ENCODE data around the gene DIPK1C. TPM values are rescaled to one million over a fixed set of nuclear protein-coding genes. Genes with fewer than 3 reads are reported as not detected.

Gene DIPK1C
- total and polyA plus RNA-seq, 2 of the 4 experiments (the other 2 are of a cell fraction) = not detected

DNA sequence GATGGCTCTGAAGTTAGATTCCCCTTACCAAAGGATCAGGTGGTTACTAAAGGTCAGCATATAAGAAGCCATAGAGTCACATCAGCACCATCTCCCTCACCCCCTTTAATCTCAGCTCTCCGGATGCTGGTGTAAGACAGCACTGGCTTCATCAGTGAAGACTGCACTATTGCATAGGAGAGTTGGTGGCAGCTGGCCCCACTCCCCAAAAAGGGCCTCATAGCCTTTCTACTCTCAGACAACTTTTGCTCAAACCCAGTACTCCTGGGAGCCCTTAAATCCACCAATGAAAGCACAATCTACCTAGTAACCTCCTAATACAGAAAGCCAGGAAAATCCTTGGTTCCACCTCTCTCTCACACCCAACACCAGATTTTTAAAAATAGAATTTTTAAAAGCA, 6.9 kb upstream of the DIPK1C start:
- H3K27me3 ChIP-seq (ENCODE audit: control insufficient read depth, insufficient read depth, low read length) = peaks cover 22% of the 10 kb centered on the region
- H3K4ac ChIP-seq (ENCODE audit: low read depth, low read length) = no peak overlapping the region
- CTCF ChIA-PET = no interaction called here

More for the DNA sequence above, 6.9 kb upstream of the DIPK1C start:
- Histone ChIP-seq H4K5ac (ENCODE audit: low read depth, low read length) (no peak overlapping the region), H3K4me2 (ENCODE audit: low read depth, low read length) (no peak overlapping the region), H3K4me1 (ENCODE audit: control insufficient read depth, insufficient read depth, low read length) (no peaks in the 10 kb centered on the region), H2AK5ac (ENCODE audit: low read depth, low read length) (no peak overlapping the region), H3K9ac (ENCODE audit: low read depth, low read length) (no peak overlapping the region), H2AK9ac (replicated peaks; ENCODE audit: low read depth, low read length, poor library complexity) (no peak overlapping the region), H4K91ac (ENCODE audit: insufficient read depth, low read depth, low read length) (no peak overlapping the region), H3K14ac (replicated peaks; ENCODE audit: low read depth, low read length) (no peak overlapping the region), H3K18ac (ENCODE audit: low read depth, low read length) (no peak overlapping the region), H3K27ac (ENCODE audit: insufficient read depth, low read length) (no peak overlapping the region), H2BK5ac (ENCODE audit: low read depth, low read length, poor library complexity, severe bottlenecking) (no peak overlapping the region), H3K9me1 (ENCODE audit: insufficient read depth, low read length) (no peaks in the 10 kb centered on the region), H2BK15ac (ENCODE audit: low read depth, low read length) (no peak overlapping the region), H4K8ac (ENCODE audit: low read depth in 2 of 2, low read length in 2 of 2) (no peak overlapping the region), H2AFZ (replicated peaks; ENCODE audit: low read length, poor library complexity) (no peak overlapping the region), H3K79me1 (ENCODE audit: low read depth in 1 of 2, low read length in 2 of 2) (no peaks in the 10 kb centered on the region), H3K36me3 (ENCODE audit: control insufficient read depth, insufficient read depth, low read length) (no peaks in the 10 kb centered on the region), H4K20me1 (ENCODE audit: insufficient read depth, low read length) (no peaks in the 10 kb centered on the region), H3K4me3 (ENCODE audit: insufficient read depth, low read depth, low read length) (no peak overlapping the region), H2BK20ac (ENCODE audit: low read depth, low read length) (no peak overlapping the region), H2BK120ac (ENCODE audit: low read depth, low read length) (no peak overlapping the region), H3K9me3 (ENCODE audit: control insufficient read depth, insufficient read depth, low read length) (no peaks in the 10 kb centered on the region), H3K23ac (ENCODE audit: low read depth, low read length) (no peak overlapping the region), H3K56ac (ENCODE audit: extremely low read depth, insufficient read depth, low read length) (no peak overlapping the region)
- ATAC-seq (ENCODE audit: low read depth) (no peak), DNase-seq (no peak)
- intact Hi-C loops (cut with micrococcal nuclease) (no loop called here), in situ Hi-C loops (cut with MboI; ENCODE audit: low sequenced_read_pairs) (no loop called here), dilution Hi-C loops (cut with HindIII; ENCODE audit: low sequenced_read_pairs, unreplicated experiment) (no loop called here)
- POLR2A ChIA-PET (ENCODE audit: unreplicated experiment) = no interaction called here
- no CpG with 5 or more reads among the region's 1 CpG for WGBS, 2 experiments (ENCODE audit: extremely low coverage in 2 of 2, insufficient read length in 1 of 2)
- TF ChIP-seq USF2 (IDR thresholded peaks at IDR 0.05; ENCODE audit: low read depth, low read length) = no peak
- TF ChIP-seq MAZ (IDR thresholded peaks at IDR 0.05; ENCODE audit: borderline replicate concordance, low read depth, low read length) = no peak
- TF ChIP-seq POLR2A (IDR thresholded peaks at IDR 0.05; ENCODE audit: low read depth, low read length) = no peak
- TF ChIP-seq FOS (IDR thresholded peaks at IDR 0.05; ENCODE audit: low read depth, low read length) = no peak
- no peak for TF ChIP-seq SMC3 (IDR thresholded peaks at IDR 0.05; ENCODE audit: low read depth, low read length)
- BruUV-seq (replicated peaks) = no TSS peak

Measured in IMR-90 (cell line).